T-helper 22 cell (primary cell): ENCODE results near the gene NTMT1.

ENCODE experiments used
- DNase-seq: peaks from one replicate; pipeline ENCODE4 v3.0.0-alpha.2; 2020; ENCODE audit warnings: low read depth

Gene NTMT1

DNA sequence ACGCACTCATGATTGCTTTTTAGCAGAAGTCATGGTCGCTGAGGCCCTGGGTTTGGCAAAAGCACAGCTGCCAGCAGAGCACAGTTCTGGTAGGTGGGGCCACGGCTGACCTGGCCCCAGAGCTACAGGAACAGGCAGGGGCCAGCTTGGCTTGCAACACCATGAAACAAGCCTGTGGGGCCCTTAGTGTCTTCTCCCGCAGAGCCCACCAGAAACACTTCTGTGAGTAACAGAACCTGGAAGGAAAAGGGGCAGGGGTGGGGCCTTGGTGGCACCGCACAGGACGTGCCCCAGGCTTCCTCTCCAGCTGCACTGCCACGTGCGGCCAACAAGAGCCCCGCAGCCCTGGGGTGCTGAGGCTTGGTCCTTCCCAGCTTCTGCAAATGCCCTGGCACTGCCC lies 11.1 kb downstream of the NTMT1 start:
- DNase-seq, result no peak

DNA sequence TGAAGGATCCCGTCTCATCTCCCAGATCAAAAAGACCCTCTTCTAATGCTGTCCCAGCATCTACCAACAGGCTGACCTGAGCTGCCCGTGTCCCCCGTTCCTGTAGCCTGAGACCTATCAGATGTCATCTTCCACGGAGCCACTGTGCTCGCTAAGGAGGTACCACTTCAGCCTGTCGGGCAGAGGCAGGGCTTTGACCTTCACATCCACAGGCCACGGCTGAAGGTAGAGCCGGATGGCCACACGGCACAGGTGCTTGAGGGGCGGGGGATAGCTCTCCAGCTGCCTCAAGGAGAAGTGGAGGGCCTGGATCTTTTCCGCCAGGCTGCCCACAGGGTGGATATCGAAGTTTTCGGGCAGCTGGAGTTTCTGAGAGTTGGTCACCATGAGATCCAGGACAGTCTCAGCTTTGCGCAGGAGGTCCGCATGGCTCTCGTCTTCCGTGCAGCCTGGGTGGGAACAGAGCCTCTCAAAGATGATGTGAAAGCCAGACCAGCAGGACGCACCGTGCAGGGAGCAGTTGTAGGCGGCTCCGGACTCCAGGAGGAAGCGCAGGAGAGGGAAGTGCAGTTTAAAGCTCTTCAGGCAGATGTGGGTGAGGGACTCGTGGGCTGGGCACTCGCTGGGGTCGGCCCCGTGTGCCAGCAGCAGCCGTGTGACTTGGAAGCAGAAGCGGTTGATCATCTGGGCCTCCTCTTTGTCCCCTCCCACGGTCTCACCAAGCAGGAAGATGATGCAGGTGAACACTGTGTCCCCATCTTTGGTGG lies 11.9 kb downstream of the NTMT1 start:
- DNase-seq, result no peak

GRCh38 chr9:129639034-129639630 lies 13.2 kb downstream of the NTMT1 start:
- no peak for DNase-seq

GRCh38 chr9:129639756-129640085 lies 13.8 kb downstream of the NTMT1 start:
- DNase-seq, result no peak

DNA sequence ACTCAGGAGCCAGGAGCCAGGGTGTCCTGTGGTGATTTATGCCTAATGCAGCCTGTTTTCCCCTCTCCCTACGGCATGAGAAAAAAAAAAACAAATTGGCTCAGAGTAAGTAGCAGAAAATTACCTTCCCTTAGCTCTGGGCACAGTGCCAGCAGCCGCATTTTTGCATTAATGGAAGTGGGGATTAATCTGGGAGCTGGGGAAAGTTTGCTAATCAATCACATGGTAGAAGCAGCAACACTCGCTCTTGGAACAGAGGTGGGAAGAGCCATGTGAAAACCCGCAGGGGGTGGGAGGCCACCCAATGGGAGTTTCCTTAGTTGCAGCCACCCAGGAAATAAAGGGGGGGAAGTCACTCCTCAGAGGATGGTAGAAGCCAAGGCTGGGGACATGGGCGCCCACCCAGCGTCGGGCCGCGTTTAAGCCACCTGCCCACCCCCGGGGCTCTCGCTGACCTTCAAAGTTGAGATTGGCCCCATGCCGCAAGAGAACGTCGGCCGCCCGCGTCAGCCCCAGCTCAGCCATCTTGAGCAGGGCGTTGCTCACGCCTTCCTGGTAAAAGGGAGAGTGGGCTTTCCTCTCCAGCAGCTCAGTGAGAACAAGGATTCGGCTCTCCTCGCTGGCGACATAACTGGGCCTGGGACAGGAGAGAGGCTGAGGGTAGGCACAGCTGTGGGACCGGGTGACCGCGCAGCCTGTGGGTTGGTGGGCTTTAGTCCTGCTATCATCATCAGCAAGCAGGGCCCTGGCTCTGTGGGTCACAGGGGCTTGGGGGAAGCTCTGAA lies 14.3 kb downstream of the NTMT1 start:
- no peak for DNase-seq

DNA sequence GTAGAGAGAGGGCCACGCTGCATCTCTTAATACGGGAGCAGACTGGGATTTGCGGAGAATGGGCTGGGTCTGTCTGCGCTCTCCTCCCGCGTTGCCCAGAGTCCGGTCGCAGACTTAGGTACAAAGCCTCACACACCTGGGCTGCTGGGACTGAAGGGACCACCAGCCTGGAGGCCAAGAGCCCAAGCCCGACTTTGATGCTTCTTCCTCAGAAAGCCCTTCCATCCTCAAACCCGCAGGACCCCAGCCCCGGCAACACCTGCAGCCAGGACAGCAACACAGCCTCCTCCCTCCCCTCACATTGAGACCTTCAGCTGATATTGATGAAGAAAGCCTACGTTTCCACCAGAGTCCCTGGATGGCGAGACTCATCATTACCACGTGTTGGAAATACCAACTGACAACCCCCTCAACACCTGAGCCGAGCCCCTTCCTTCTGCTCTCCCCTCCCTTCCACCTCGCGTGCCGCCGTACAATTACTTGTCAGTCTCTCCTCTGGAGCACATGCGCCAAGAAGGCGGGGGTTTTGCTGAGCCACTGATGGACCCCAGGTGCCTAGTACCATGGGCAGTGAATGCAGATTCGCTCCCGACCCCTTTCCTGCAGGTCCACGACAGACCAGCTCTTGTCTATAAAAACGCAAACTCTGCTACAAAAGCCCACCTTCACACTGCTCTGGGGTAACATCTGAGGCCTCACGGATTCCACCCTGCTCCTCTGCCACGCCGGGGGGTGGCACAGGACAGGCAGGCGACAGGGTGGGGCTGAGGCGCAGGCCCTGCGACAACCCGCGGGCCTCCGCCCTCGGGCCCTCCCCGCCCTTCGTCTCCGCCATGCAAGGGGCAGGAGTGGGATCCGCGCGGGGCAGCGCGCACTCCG lies 15.1 kb downstream of the NTMT1 start:
- no peak for DNase-seq

- peak; percentile 81 for DNase-seq
These were observed 16.0 kb downstream of the NTMT1 start, which contains the start of gene ASB6 for GRCh38 chr9:129641750-129642585. TSS of gene ASB6 (minus strand) at chr9:129642151. CDS start at chr9:129641999, 152 bp downstream.

DNA sequence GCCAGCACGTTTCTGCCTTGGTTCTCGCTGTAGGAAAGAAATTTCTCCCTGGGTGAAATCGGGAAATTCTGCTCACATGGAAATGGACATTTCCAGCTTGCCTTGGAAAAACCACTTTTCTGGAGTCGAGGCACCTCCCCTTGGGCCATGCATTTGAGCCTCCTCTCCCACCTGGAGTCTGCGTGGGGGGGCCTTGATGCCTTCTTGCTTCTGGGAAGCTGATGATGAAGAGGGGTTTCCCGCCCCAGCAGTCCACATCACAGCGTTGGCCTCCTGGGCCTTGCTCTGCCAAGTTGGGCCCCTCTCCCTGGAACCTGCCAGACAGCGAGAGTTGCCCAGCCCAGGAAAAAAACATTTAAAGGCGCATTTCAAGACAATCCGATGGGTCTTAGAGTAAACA lies 17.7 kb downstream of the NTMT1 start:
- DNase-seq, result no peak

DNA sequence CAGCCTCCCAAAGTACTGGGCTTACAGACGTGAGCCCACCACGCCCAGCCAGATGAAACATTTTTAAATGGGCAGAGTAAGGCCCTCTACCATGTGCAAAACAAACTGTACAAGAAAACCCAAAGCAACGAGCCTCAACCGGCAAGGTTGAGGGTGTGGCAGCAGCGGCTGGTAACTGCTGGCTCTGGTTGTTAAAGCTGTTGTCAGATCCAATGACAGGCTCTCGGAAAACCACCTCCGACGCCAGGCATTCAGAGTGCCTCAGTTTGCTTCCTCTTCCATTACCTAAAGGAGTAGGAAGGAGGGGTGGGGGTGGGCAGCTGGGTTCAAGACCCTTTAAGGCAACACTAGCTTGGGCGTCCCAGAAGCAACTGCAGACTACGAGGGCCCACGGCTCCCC lies 18.4 kb downstream of the NTMT1 start:
- DNase-seq, result no peak

DNA sequence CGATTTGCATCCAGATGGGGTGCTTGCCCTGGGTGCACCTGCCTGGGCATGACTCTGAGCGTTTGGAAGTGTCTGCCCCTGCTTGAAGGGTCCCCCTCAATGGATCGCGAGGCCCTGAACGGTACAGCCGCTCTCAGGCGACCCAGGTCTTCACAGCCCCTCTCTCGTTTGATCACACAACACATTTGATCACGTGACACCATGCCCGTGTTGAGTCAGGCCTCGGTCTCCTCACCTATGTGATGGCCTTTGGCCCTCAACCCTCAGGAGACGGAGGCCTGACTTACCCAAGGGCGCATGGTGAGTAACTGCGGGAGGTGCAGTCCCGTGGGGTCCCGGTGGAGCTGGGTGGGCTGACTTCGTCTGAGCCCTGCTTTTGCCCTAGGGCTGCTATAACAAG lies 18.9 kb downstream of the NTMT1 start:
- DNase-seq, result no peak

GRCh38 chr9:129646252-129646651 lies 20.3 kb downstream of the NTMT1 start:
- DNase-seq, result no peak

DNA sequence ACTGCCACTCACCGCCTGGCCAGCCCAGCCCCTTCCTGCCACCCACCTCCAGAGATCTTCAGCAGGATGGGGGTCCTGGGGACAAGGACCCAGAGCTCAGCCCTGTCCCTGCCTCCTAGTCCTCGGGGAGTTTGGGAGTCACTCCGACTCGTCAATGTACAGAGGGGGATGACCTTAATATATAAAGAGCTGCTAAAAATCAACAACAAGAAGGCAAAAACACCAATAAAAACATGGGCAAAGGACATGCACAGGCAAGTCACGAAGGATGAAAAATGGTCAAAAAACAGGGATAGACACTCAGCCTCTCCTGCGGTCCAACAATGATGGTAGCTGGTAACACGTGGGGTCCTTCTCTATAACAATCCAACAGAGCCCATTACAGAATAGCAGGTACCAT lies 20.7 kb downstream of the NTMT1 start:
- DNase-seq, result no peak

DNA sequence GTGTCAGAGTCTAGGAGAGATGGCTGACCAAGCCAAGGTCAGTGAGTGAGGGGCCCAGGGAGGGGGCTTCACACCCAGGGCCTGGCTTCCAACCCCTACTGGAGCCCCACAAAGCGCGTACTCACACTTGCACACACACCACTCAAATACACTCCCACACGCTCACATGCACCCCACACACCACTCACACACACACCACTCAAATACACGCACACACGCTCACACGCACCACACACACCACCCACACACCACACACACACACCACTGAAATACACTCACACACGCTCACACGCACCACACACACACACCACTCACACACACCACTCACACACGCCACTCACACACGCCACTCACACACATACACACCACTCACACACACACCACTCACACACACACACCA lies 21.7 kb downstream of the NTMT1 start:
- DNase-seq, result no peak

GRCh38 chr9:129648092-129648763 lies 22.3 kb downstream of the NTMT1 start:
- no peak for DNase-seq

- no peak for DNase-seq
These were observed 22.8 kb downstream of the NTMT1 start for GRCh38 chr9:129648764-129649115.

- DNase-seq, result no peak
These were observed 24.0 kb downstream of the NTMT1 start for GRCh38 chr9:129649726-129650679.

- no peak for DNase-seq
These were observed 24.8 kb downstream of the NTMT1 start for GRCh38 chr9:129650680-129651235.

GRCh38 chr9:129653823-129654553 lies 28.0 kb downstream of the NTMT1 start:
- no peak for DNase-seq
